ENCODE results near the gene DDX28. TPM values are rescaled to one million over a fixed set of nuclear protein-coding genes. Genes with fewer than 3 reads are reported as not detected.

DDX28 gene
- total and polyA plus RNA-seq, 9 of the 15 experiments (the other 6 are each of a cell fraction or from before 2014, with no cell fraction given) = 2.8 to 24.5 (median 15.9) TPM

- TF ChIP-seq PRPF4 (IDR thresholded peaks at IDR 0.05; ENCODE audit: insufficient read depth, low read depth, low read length, poor library complexity, severe bottlenecking) (no peak), SMC3 (conservative IDR thresholded peaks at IDR 0.05; ENCODE audit: insufficient read depth, low read depth, low read length) (peak; percentile 92), XRCC5 (IDR thresholded peaks at IDR 0.05; ENCODE audit: low read depth, low read length) (peak; percentile 68; the same call in 1 of the 2 replicates), MIER1 (IDR thresholded peaks at IDR 0.05; ENCODE audit: low read depth) (no peak), JUND (IDR thresholded peaks at IDR 0.05; ENCODE audit: borderline replicate concordance, low read depth, low read length) (no peak), JUND (tag; IDR thresholded peaks at IDR 0.05; ENCODE audit: borderline replicate concordance, low read depth, low read length) (peak; percentile 23; the same call in 1 of the 3 replicates), MNT (conservative IDR thresholded peaks at IDR 0.05) (0 out of 4 replicates have a peak, but pooled peaks of 1 of the 2 experiments have one; percentile 22), TFAP4 (CRISPR knock-in tag; IDR thresholded peaks at IDR 0.05; ENCODE audit: borderline replicate concordance) (peak; percentile 73; the same call in 1 of the 2 replicates), EWSR1 (IDR thresholded peaks at IDR 0.05; ENCODE audit: borderline replicate concordance, low read depth, partially characterized antibody) (no peak), SETDB1 (IDR thresholded peaks at IDR 0.05; ENCODE audit: low read length) (no peak), EP400 (IDR thresholded peaks at IDR 0.05) (peak; percentile 50; the same call in 1 of the 2 replicates), ZNF778 (CRISPR knock-in tag; IDR thresholded peaks at IDR 0.05) (no peak), ATF1 (CRISPR knock-in tag; IDR thresholded peaks at IDR 0.05) (no peak), ATF1 (tag; IDR thresholded peaks at IDR 0.05) (peak; percentile 34; the same call in 1 of the 2 replicates), CBX3 (IDR thresholded peaks at IDR 0.05; ENCODE audit: borderline replicate concordance in 1 of 2, low read length in 2 of 2) (0 out of 3 replicates have a peak, but pooled peaks of 1 of the 2 experiments have one; percentile 12), HMGXB4 (CRISPR knock-in tag; IDR thresholded peaks at IDR 0.05) (0 out of 2 replicates have a peak, but pooled peaks have one; percentile 57), ZFP30 (CRISPR knock-in tag; IDR thresholded peaks at IDR 0.05; ENCODE audit: borderline replicate concordance) (no peak), ZNF592 (IDR thresholded peaks at IDR 0.05) (0 out of 2 replicates have a peak, but pooled peaks have one; percentile 42)
Measured at GRCh38 chr16:68040506-68041288, 17.7 kb upstream of the DDX28 start (continued).

Measured in K562 (cell line).